ENCODE data around the gene RAD21L1. TPM values are rescaled to one million over a fixed set of nuclear protein-coding genes. Genes with fewer than 3 reads are reported as not detected.

The RAD21L1 gene
- total and polyA plus RNA-seq, 2 donors (not counting 3 experiments of a cell fraction or from before 2014, with no cell fraction given): 0.06 TPM; not detected in 1

DNA sequence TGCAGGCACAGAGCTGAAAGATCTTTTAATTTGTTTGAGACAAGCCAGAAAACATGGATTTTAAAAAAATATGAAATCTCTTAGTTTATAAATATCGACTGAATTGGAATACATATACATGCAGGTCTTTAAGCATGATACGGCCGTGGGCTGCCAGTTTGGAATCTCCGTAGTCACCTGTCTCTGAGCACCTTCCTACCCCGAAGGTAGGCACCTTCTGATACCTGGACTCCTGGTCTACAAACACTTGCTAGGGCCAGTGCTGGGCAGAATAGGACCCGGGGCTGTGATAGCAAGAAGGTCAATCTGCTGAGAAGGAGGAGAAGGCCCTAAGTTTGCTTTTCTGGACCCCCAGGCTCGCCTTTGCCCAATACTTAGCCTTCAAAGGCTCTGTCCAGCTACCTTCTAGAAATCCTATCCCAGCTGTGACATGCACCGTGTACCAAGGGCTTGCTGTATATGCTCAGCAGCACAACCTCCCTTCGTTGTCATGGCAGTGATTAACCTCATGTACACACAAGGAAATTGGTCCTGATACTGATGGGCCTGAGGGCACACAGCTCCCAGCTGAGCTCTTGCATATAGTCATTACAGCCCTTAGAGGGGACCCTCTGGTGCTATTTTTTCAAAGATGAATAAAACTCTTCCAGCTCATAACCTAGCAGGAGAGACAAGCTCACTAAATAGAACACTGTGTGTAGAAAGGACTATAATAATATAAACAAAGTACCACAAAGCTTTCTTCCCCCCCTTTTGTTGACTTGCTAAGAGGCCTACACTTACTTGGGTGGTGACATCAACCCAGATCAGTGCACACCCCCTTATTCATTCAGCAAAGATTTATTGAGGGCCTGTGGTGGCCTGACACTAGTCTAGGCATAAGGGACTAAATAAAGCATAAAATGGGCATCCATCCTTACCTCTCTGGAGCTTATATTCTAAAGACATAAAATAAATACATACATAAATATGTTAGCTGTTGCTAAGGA, 58.0 kb downstream of the RAD21L1 start:
- Histone ChIP-seq H3K4me1 (ENCODE audit: control insufficient read depth, extremely low read depth, insufficient read depth, low read length) (no peaks in the 10 kb centered on the region), H3K27me3 (ENCODE audit: control insufficient read depth in 2 of 2, insufficient read depth in 2 of 2, low read length in 2 of 2) (no peaks in the 10 kb centered on the region), H3K9me3 (replicated peaks; ENCODE audit: control insufficient read depth, insufficient read depth, low read length) (no peaks in the 10 kb centered on the region), H3K4me3 (replicated peaks in 1 of 3; ENCODE audit: insufficient read depth in 1 of 3, low read depth in 1 of 3, low read length in 3 of 3) (no peak overlapping the region), H3K27ac (ENCODE audit: insufficient read depth, low read depth, low read length) (no peak overlapping the region), H3K4me2 (ENCODE audit: insufficient read depth, low read length) (no peak overlapping the region), H3K9me1 (replicated peaks; ENCODE audit: control insufficient read depth, extremely low read depth, insufficient read depth, low read length) (no peaks in the 10 kb centered on the region), H2AFZ (ENCODE audit: low read depth, low read length) (no peak overlapping the region), H3K9ac (replicated peaks; ENCODE audit: extremely low read depth, insufficient read depth, low read length) (no peak overlapping the region), H4K20me1 (replicated peaks; ENCODE audit: control insufficient read depth, extremely low read depth, insufficient read depth, low read length) (no peaks in the 10 kb centered on the region), H3K36me3 (ENCODE audit: control insufficient read depth in 2 of 2, extremely low read depth in 1 of 2, insufficient read depth in 2 of 2, low read length in 2 of 2) (no peaks in the 10 kb centered on the region), H3K79me2 (ENCODE audit: control insufficient read depth, insufficient read depth, low read length) (no peaks in the 10 kb centered on the region)
- intact Hi-C loops (cut with micrococcal nuclease) (no loop called here), dilution Hi-C loops (cut with MboI; ENCODE audit: extremely low pct_ligation_motif_present, low sequenced_read_pairs) (no loop called here)
- no peak for TF ChIP-seq MYC (IDR thresholded peaks at IDR 0.05; ENCODE audit: low read depth, low read length)
- TF ChIP-seq POLR2AphosphoS5 (IDR thresholded peaks at IDR 0.05; ENCODE audit: insufficient read depth, low read depth, low read length): no peak
- no peak for TF ChIP-seq EZH2 (IDR thresholded peaks at IDR 0.05; ENCODE audit: borderline replicate concordance, low read depth, low read length, severe bottlenecking)
- FAIRE-seq: no peak
- ChIA-PET CTCF (interaction anchor here (0.6 to 1.2 kb wide), 3 partner anchors 7 to 17 kb away, joined by 3 to 4 read pairs (median 3); no protein-coding TSS in a partner anchor), POLR2A (no interaction called here)
- DNase-seq (ENCODE audit: low read depth, low spot score): no peak
- no TSS peak for BruUV-seq (replicated peaks)

DNA sequence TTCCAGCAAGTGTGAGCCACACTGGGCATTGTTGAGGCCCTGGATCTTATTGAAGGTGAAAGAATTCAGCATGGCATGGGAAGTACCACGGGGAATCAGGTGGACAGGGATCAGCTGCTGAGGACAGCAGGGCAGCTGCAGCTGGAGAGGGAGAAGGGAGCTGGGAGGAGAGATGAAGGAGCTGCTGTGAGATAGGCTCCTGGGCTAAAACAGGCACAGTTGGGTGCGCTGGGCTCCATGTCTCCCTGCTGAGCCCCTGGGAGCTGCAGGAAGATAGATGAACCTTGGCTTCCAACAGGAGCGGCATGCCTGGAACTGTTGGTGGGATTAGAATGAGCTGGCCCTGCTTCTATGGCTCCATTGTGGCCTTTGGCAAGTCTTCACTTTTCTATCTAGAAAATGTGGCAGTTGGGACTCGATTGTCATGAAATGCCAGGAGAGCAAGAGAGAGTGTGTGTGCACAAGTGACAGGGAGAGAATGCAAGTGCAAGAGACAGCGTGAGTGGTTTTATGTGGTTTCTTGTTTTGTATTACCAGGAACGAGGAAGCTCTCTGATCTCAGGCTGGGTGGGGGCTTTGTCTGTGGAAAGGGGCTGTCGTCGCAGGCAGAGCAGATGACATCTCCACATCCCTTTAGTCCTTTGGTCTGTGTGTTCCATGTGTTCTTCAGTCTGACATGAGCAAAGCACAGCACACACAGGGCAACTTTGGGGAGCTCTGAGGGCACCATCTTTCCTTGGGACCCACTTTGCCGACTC, 60.6 kb downstream of the RAD21L1 start:
- Histone ChIP-seq H3K79me2 (ENCODE audit: control insufficient read depth, insufficient read depth, low read length) (no peaks in the 10 kb centered on the region), H3K4me3 (replicated peaks in 1 of 3; ENCODE audit: insufficient read depth in 1 of 3, low read depth in 1 of 3, low read length in 3 of 3) (no peak overlapping the region), H3K9me1 (replicated peaks; ENCODE audit: control insufficient read depth, extremely low read depth, insufficient read depth, low read length) (no peaks in the 10 kb centered on the region), H3K4me2 (ENCODE audit: insufficient read depth, low read length) (no peak overlapping the region), H3K9me3 (replicated peaks; ENCODE audit: control insufficient read depth, insufficient read depth, low read length) (no peaks in the 10 kb centered on the region), H4K20me1 (replicated peaks; ENCODE audit: control insufficient read depth, extremely low read depth, insufficient read depth, low read length) (no peaks in the 10 kb centered on the region), H2AFZ (ENCODE audit: low read depth, low read length) (no peak overlapping the region), H3K27me3 (ENCODE audit: control insufficient read depth in 2 of 2, insufficient read depth in 2 of 2, low read length in 2 of 2) (no peaks in the 10 kb centered on the region), H3K4me1 (ENCODE audit: control insufficient read depth, extremely low read depth, insufficient read depth, low read length) (no peaks in the 10 kb centered on the region), H3K27ac (ENCODE audit: insufficient read depth, low read depth, low read length) (no peak overlapping the region), H3K9ac (replicated peaks; ENCODE audit: extremely low read depth, insufficient read depth, low read length) (no peak overlapping the region), H3K36me3 (ENCODE audit: control insufficient read depth in 2 of 2, extremely low read depth in 1 of 2, insufficient read depth in 2 of 2, low read length in 2 of 2) (no peaks in the 10 kb centered on the region)
- TF ChIP-seq, protein P1, sequence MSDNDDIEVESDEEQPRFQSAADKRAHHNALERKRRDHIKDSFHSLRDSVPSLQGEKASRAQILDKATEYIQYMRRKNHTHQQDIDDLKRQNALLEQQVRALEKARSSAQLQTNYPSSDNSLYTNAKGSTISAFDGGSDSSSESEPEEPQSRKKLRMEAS (IDR thresholded peaks at IDR 0.05; ENCODE audit: insufficient read depth, insufficient read length): no peak
- TF ChIP-seq, protein P2, sequence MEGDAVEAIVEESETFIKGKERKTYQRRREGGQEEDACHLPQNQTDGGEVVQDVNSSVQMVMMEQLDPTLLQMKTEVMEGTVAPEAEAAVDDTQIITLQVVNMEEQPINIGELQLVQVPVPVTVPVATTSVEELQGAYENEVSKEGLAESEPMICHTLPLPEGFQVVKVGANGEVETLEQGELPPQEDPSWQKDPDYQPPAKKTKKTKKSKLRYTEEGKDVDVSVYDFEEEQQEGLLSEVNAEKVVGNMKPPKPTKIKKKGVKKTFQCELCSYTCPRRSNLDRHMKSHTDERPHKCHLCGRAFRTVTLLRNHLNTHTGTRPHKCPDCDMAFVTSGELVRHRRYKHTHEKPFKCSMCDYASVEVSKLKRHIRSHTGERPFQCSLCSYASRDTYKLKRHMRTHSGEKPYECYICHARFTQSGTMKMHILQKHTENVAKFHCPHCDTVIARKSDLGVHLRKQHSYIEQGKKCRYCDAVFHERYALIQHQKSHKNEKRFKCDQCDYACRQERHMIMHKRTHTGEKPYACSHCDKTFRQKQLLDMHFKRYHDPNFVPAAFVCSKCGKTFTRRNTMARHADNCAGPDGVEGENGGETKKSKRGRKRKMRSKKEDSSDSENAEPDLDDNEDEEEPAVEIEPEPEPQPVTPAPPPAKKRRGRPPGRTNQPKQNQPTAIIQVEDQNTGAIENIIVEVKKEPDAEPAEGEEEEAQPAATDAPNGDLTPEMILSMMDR (IDR thresholded peaks at IDR 0.05; ENCODE audit: extremely low read depth in 1 of 2, insufficient read depth in 1 of 2, low read depth in 1 of 2, low read length in 2 of 2): no peak
- TF ChIP-seq EZH2 (IDR thresholded peaks at IDR 0.05; ENCODE audit: borderline replicate concordance, low read depth, low read length, severe bottlenecking) (no peak), GATA2 (IDR thresholded peaks at IDR 0.05; ENCODE audit: insufficient read depth, insufficient read length, low read depth, low read length) (no peak), FOS (IDR thresholded peaks at IDR 0.05; ENCODE audit: borderline replicate concordance, insufficient read depth, low read length) (no peak), JUN (IDR thresholded peaks at IDR 0.05; ENCODE audit: borderline replicate concordance, insufficient read depth, insufficient read length, low read depth) (no peak), POLR2A (IDR thresholded peaks at IDR 0.05; ENCODE audit: low read depth, low read length) (no peak), MYC (IDR thresholded peaks at IDR 0.05; ENCODE audit: low read depth, low read length) (no peak), POLR2AphosphoS5 (IDR thresholded peaks at IDR 0.05; ENCODE audit: insufficient read depth, low read depth, low read length) (no peak)
- FAIRE-seq: no peak
- DNase-seq (ENCODE audit: low read depth, low spot score): no peak
- POLR2A ChIA-PET: no interaction called here
- CTCF ChIA-PET: interaction anchor here (1.1 to 1.2 kb wide), 2 partner anchors 11 to 14 kb away, joined by 3 read pairs; no protein-coding TSS in a partner anchor
- dilution Hi-C loops (cut with MboI; ENCODE audit: extremely low pct_ligation_motif_present, low sequenced_read_pairs): no loop called here
- intact Hi-C loops (cut with micrococcal nuclease): no loop called here
- no TSS peak for BruUV-seq (replicated peaks)
